Brain pericyte (primary cell): Measurements from ENCODE around the gene SATB1.

Experiments used
- DNase-seq: peaks from one replicate; pipeline ENCODE4 v3.0.0-alpha.2; 2012; ENCODE audit warnings: low read depth, low spot score

SATB1 gene

GRCh38 chr3:18401300-18401961 is 23.7 kb downstream of the SATB1 start:
- no peak for DNase-seq

GRCh38 chr3:18398448-18398847 is 26.7 kb downstream of the SATB1 start:
- no peak for DNase-seq

GRCh38 chr3:18396428-18396827 is 28.7 kb downstream of the SATB1 start:
- no peak for DNase-seq

- DNase-seq = no peak
Measured at GRCh38 chr3:18394384-18394995, 30.6 kb downstream of the SATB1 start.

GRCh38 chr3:18393906-18394305 is 31.2 kb downstream of the SATB1 start:
- no peak for DNase-seq

GRCh38 chr3:18390024-18390660 is 35.0 kb downstream of the SATB1 start:
- DNase-seq = no peak

GRCh38 chr3:18389108-18389733 is 35.9 kb downstream of the SATB1 start:
- no peak for DNase-seq

- DNase-seq = no peak
Measured at GRCh38 chr3:18386274-18386890, 38.8 kb downstream of the SATB1 start.

- no peak for DNase-seq
Measured at GRCh38 chr3:18385706-18386105, 39.4 kb downstream of the SATB1 start.

GRCh38 chr3:18382760-18383369 is 42.3 kb downstream of the SATB1 start:
- no peak for DNase-seq

GRCh38 chr3:18379647-18380046 is 45.5 kb downstream of the SATB1 start:
- no peak for DNase-seq

GRCh38 chr3:18378218-18378617 is 46.9 kb downstream of the SATB1 start:
- no peak for DNase-seq

- no peak for DNase-seq
Measured at GRCh38 chr3:18376682-18377081, 48.5 kb downstream of the SATB1 start.

- no peak for DNase-seq
Measured at GRCh38 chr3:18372786-18373405, 52.2 kb downstream of the SATB1 start.

- no peak for DNase-seq
Measured at GRCh38 chr3:18370672-18371071, 54.5 kb downstream of the SATB1 start.

- DNase-seq = no peak
Measured at GRCh38 chr3:18369551-18370185, 55.5 kb downstream of the SATB1 start.

GRCh38 chr3:18366258-18366657 is 58.9 kb downstream of the SATB1 start:
- no peak for DNase-seq

- no peak for DNase-seq
Measured at GRCh38 chr3:18363338-18363737, 61.8 kb downstream of the SATB1 start.

GRCh38 chr3:18357747-18358146 is 67.4 kb downstream of the SATB1 start:
- no peak for DNase-seq

GRCh38 chr3:18355832-18356231 is 69.3 kb downstream of the SATB1 start:
- no peak for DNase-seq

GRCh38 chr3:18354701-18355100 is 70.4 kb downstream of the SATB1 start:
- DNase-seq = no peak
